Measurements from ENCODE around the gene ATG9B.

ATG9B gene

GRCh38 chr7:151024435-151025056 is at the start of gene ATG9B:
Gene ATG9B, minus strand, starts transcription at chr7:151024494. Its CDS starts 71 bp downstream, at chr7:151024423.
- no peak within 1 kb of the TSS for H3K27ac ChIP-seq (ENCODE audit: low read depth, low read length)
- H3K9ac ChIP-seq (ENCODE audit: low read length) = no peak within 1 kb of the TSS

GRCh38 chr7:151073990-151074389 is 49.7 kb upstream of the ATG9B start:
- H3K4me3 ChIP-seq (ENCODE audit: low read length) = no peak overlapping the region
- no peak overlapping the region for H3K27ac ChIP-seq (ENCODE audit: low read depth, low read length)
- H3K27me3 ChIP-seq (ENCODE audit: control insufficient read depth, insufficient read depth, low read length) = no peaks in the 10 kb centered on the region
- peaks cover 44% of the 10 kb centered on the region for H3K36me3 ChIP-seq (ENCODE audit: control insufficient read depth, insufficient read depth, low read length)
- H3K9ac ChIP-seq (ENCODE audit: low read length) = no peak overlapping the region
- H3K4me1 ChIP-seq (ENCODE audit: control insufficient read depth, insufficient read depth, low read length) = no peaks in the 10 kb centered on the region

More at GRCh38 chr7:151024435-151025056, at the start of gene ATG9B:
- H3K4me1 ChIP-seq (ENCODE audit: control insufficient read depth, insufficient read depth, low read length) = peaks cover 2% of the 10 kb centered on the region
- no peak within 1 kb of the TSS for H3K4me3 ChIP-seq (ENCODE audit: low read length)
- H3K27me3 ChIP-seq (ENCODE audit: control insufficient read depth, insufficient read depth, low read length) = peaks cover 3% of the 10 kb centered on the region
- H3K36me3 ChIP-seq (ENCODE audit: control insufficient read depth, insufficient read depth, low read length) = no peaks in the 10 kb centered on the region

GRCh38 chr7:151071032-151071866 is 47.0 kb upstream of the ATG9B start:
- no peaks in the 10 kb centered on the region for H3K4me1 ChIP-seq (ENCODE audit: control insufficient read depth, insufficient read depth, low read length)
- H3K36me3 ChIP-seq (ENCODE audit: control insufficient read depth, insufficient read depth, low read length) = peaks cover 62% of the 10 kb centered on the region
- H3K27me3 ChIP-seq (ENCODE audit: control insufficient read depth, insufficient read depth, low read length) = no peaks in the 10 kb centered on the region
- H3K27ac ChIP-seq (ENCODE audit: low read depth, low read length) = no peak overlapping the region
- no peak overlapping the region for H3K9ac ChIP-seq (ENCODE audit: low read length)
- H3K4me3 ChIP-seq (ENCODE audit: low read length) = no peak overlapping the region

GRCh38 chr7:151070574-151070960 is 46.3 kb upstream of the ATG9B start:
- H3K4me3 ChIP-seq (ENCODE audit: low read length) = no peak overlapping the region
- H3K27me3 ChIP-seq (ENCODE audit: control insufficient read depth, insufficient read depth, low read length) = no peaks in the 10 kb centered on the region
- H3K36me3 ChIP-seq (ENCODE audit: control insufficient read depth, insufficient read depth, low read length) = peaks cover 57% of the 10 kb centered on the region
- no peak overlapping the region for H3K27ac ChIP-seq (ENCODE audit: low read depth, low read length)
- H3K4me1 ChIP-seq (ENCODE audit: control insufficient read depth, insufficient read depth, low read length) = no peaks in the 10 kb centered on the region
- no peak overlapping the region for H3K9ac ChIP-seq (ENCODE audit: low read length)

GRCh38 chr7:151069841-151070573 is 45.7 kb upstream of the ATG9B start:
- Histone ChIP-seq H3K4me3 (ENCODE audit: low read length) (no peak overlapping the region), H3K36me3 (ENCODE audit: control insufficient read depth, insufficient read depth, low read length) (peaks cover 58% of the 10 kb centered on the region), H3K27ac (ENCODE audit: low read depth, low read length) (no peak overlapping the region)

GRCh38 chr7:151068069-151068773 is 43.9 kb upstream of the ATG9B start:
- peaks cover 56% of the 10 kb centered on the region for H3K36me3 ChIP-seq (ENCODE audit: control insufficient read depth, insufficient read depth, low read length)
- no peak overlapping the region for H3K9ac ChIP-seq (ENCODE audit: low read length)
- no peak overlapping the region for H3K4me3 ChIP-seq (ENCODE audit: low read length)
- H3K27me3 ChIP-seq (ENCODE audit: control insufficient read depth, insufficient read depth, low read length) = no peaks in the 10 kb centered on the region
- no peak overlapping the region for H3K27ac ChIP-seq (ENCODE audit: low read depth, low read length)
- peaks cover 3% of the 10 kb centered on the region for H3K4me1 ChIP-seq (ENCODE audit: control insufficient read depth, insufficient read depth, low read length)

More at GRCh38 chr7:151069841-151070573, 45.7 kb upstream of the ATG9B start:
- Histone ChIP-seq H3K4me1 (ENCODE audit: control insufficient read depth, insufficient read depth, low read length) (no peaks in the 10 kb centered on the region), H3K9ac (ENCODE audit: low read length) (no peak overlapping the region), H3K27me3 (ENCODE audit: control insufficient read depth, insufficient read depth, low read length) (no peaks in the 10 kb centered on the region)

- Histone ChIP-seq H3K9ac (ENCODE audit: low read length) (no peak overlapping the region), H3K27me3 (ENCODE audit: control insufficient read depth, insufficient read depth, low read length) (no peaks in the 10 kb centered on the region), H3K4me1 (ENCODE audit: control insufficient read depth, insufficient read depth, low read length) (peaks cover 8% of the 10 kb centered on the region), H3K36me3 (ENCODE audit: control insufficient read depth, insufficient read depth, low read length) (peaks cover 51% of the 10 kb centered on the region), H3K4me3 (ENCODE audit: low read length) (no peak overlapping the region), H3K27ac (ENCODE audit: low read depth, low read length) (no peak overlapping the region)
Measured at GRCh38 chr7:151066273-151066974, 42.1 kb upstream of the ATG9B start.

- Histone ChIP-seq H3K9ac (ENCODE audit: low read length) (no peak overlapping the region), H3K27ac (ENCODE audit: low read depth, low read length) (no peak overlapping the region), H3K4me1 (ENCODE audit: control insufficient read depth, insufficient read depth, low read length) (peaks cover 11% of the 10 kb centered on the region), H3K4me3 (ENCODE audit: low read length) (no peak overlapping the region), H3K36me3 (ENCODE audit: control insufficient read depth, insufficient read depth, low read length) (peaks cover 43% of the 10 kb centered on the region), H3K27me3 (ENCODE audit: control insufficient read depth, insufficient read depth, low read length) (no peaks in the 10 kb centered on the region)
Measured at GRCh38 chr7:151065516-151065915, 41.2 kb upstream of the ATG9B start.

- Histone ChIP-seq H3K4me1 (ENCODE audit: control insufficient read depth, insufficient read depth, low read length) (peaks cover 11% of the 10 kb centered on the region), H3K36me3 (ENCODE audit: control insufficient read depth, insufficient read depth, low read length) (peaks cover 38% of the 10 kb centered on the region), H3K27ac (ENCODE audit: low read depth, low read length) (no peak overlapping the region), H3K4me3 (ENCODE audit: low read length) (no peak overlapping the region), H3K27me3 (ENCODE audit: control insufficient read depth, insufficient read depth, low read length) (no peaks in the 10 kb centered on the region), H3K9ac (ENCODE audit: low read length) (no peak overlapping the region)
Measured at GRCh38 chr7:151064993-151065392, 40.7 kb upstream of the ATG9B start.

GRCh38 chr7:151064454-151064853 is 40.2 kb upstream of the ATG9B start:
- peaks cover 35% of the 10 kb centered on the region for H3K36me3 ChIP-seq (ENCODE audit: control insufficient read depth, insufficient read depth, low read length)
- H3K27me3 ChIP-seq (ENCODE audit: control insufficient read depth, insufficient read depth, low read length) = no peaks in the 10 kb centered on the region
- no peak overlapping the region for H3K4me3 ChIP-seq (ENCODE audit: low read length)
- H3K4me1 ChIP-seq (ENCODE audit: control insufficient read depth, insufficient read depth, low read length) = peaks cover 11% of the 10 kb centered on the region
- H3K27ac ChIP-seq (ENCODE audit: low read depth, low read length) = no peak overlapping the region
- H3K9ac ChIP-seq (ENCODE audit: low read length) = no peak overlapping the region

- Histone ChIP-seq H3K9ac (ENCODE audit: low read length) (peak overlapping the region; percentile 7), H3K4me3 (ENCODE audit: low read length) (peak overlapping the region; percentile 13), H3K4me1 (ENCODE audit: control insufficient read depth, insufficient read depth, low read length) (peaks cover 20% of the 10 kb centered on the region), H3K36me3 (ENCODE audit: control insufficient read depth, insufficient read depth, low read length) (peaks cover 33% of the 10 kb centered on the region), H3K27ac (ENCODE audit: low read depth, low read length) (peak overlapping the region; percentile 46), H3K27me3 (ENCODE audit: control insufficient read depth, insufficient read depth, low read length) (no peaks in the 10 kb centered on the region)
Measured at GRCh38 chr7:151063212-151063561, 38.9 kb upstream of the ATG9B start.

All from rectal smooth muscle tissue (tissue), 1 donor.